GM21390 (cell line): ENCODE results near the gene TNFRSF4.

Source experiments
- ATAC-seq: cut with Tn5 transposase; IDR thresholded peaks from one replicate; pipeline ENCODE4 v1.9.1; 2021; ENCODE audit not compliant: unreplicated experiment

Gene TNFRSF4

GRCh38 chr1:1234180-1234808 lies 20.3 kb upstream of the TNFRSF4 start:
- no peak for ATAC-seq

- no peak for ATAC-seq
Observed at GRCh38 chr1:1233567-1233892, 19.6 kb upstream of the TNFRSF4 start.

DNA sequence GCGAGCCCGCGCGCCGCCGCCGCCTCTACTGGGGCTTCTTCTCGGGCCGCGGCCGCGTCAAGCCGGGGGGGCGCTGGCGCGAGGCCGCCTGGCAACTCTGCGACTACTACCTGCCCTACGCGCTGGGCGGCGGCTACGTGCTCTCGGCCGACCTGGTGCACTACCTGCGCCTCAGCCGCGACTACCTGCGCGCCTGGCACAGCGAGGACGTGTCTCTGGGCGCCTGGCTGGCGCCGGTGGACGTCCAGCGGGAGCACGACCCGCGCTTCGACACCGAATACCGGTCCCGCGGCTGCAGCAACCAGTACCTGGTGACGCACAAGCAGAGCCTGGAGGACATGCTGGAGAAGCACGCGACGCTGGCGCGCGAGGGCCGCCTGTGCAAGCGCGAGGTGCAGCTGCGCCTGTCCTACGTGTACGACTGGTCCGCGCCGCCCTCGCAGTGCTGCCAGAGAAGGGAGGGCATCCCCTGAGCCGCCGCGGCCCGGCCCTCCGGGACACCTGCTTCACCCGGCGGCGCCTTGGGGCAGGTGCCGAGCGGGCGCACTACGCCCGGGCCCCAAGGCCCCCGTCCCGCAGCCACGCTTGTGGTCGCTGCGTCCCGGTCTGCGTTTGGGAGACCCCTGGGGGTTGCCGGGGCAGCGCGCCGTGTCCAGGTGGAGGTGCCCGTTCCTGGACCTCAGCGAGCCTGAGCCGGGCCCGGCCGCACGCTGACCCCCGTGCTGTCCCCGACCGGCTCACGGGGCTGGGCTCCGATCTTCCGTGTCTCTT lies 19.0 kb upstream of the TNFRSF4 start:
- no peak for ATAC-seq

GRCh38 chr1:1232208-1232795 lies 18.3 kb upstream of the TNFRSF4 start, which contains the start of gene B3GALT6:
Gene B3GALT6, plus strand, starts transcription at chr1:1232237. Its CDS starts 42 bp downstream, at chr1:1232279.
- ATAC-seq: peak; percentile 1

DNA sequence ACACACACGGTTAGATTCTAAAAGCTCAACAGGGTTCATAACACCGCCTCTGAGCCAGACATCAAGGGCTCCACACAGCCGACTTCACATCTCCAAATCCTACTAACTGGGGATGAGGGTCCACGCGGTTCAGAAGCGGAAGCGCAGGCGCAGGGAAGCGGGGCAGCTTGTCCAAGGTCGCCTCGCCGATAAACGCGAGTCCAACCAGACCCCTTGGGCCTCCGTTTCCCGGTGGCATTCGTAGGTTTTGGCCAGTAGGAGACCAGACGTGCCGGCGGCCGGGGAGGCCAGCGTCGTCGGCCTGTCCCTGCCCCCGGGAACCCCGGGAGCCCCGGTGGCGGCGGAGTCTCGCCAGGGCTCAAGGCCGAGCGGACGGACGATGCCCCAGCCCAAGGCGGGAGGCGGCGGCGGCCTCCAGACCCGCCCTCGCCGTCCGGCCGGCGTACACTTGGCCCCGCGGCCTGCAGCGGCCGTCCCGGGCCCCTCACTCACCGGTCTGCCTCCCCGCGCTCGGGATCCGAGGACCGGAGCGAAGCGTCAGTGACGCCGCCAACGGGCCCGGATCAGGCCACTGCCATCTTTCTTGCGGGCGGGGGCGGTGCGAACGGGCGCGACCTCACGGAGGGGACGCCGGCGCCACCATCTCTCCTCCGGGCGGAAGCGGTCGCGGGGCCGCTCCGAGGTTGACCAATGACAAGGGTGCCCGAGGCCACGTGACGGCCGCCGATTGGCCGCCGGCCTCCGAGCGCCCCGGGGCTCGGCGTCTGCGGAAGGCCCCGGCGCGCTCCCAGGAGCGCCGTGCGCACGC lies 17.7 kb upstream of the TNFRSF4 start, which contains the start of gene SDF4:
Gene SDF4, minus strand, starts transcription at position 602 of the 808 bp plus-strand sequence. CDS start 3,229 bp downstream, outside the sequence.
- ATAC-seq: peak; percentile 89

- ATAC-seq: no peak
Observed at GRCh38 chr1:1230656-1231399, 16.9 kb upstream of the TNFRSF4 start.

DNA sequence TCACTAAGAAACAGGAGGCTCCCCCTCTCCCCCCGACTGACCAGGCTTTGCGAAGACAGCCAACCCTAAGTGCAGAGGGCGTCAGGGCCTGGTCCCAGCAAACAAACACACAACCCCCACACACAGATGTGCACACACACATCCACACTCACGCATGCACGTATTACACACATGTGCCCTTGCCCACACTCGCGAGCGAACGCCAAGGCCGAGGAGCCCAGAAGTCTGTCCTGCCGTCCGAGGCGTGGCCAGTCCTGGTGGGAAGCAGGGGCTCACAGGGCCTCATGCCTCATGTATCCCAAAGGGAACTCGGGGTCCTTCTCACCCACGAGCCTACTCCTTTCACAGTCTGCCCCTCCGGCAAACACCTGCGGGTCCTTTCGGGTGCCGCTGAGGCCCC lies 15.8 kb upstream of the TNFRSF4 start:
- ATAC-seq: no peak

- no peak for ATAC-seq
Observed at GRCh38 chr1:1228596-1229321, 14.8 kb upstream of the TNFRSF4 start.

- ATAC-seq: no peak
Observed at GRCh38 chr1:1228187-1228586, 14.2 kb upstream of the TNFRSF4 start.

GRCh38 chr1:1227386-1227785 lies 13.4 kb upstream of the TNFRSF4 start:
- ATAC-seq: no peak

- ATAC-seq: no peak
Observed at GRCh38 chr1:1226566-1227362, 12.8 kb upstream of the TNFRSF4 start.

- ATAC-seq: no peak
Observed at GRCh38 chr1:1225913-1226312, 12.0 kb upstream of the TNFRSF4 start.

GRCh38 chr1:1225238-1225845 lies 11.4 kb upstream of the TNFRSF4 start:
- no peak for ATAC-seq

DNA sequence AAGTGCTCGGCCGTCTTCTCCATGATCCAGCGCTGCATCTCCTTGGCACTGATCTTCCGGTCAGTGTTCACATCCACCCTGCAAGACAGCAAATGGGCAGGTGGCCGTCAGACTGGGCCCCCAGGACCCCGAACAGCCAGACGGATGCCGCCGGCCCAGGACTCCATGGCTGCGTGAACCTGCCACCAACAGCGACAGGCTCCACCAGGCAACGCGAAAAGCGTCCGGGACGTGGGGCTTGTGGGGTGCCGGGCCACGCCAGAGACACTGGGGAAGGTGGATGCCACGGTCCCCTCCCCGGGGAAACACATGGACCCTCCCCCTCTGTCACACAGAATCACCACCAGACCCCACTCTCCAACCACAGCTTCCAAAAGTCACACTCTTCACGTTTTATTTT lies 9.9 kb upstream of the TNFRSF4 start:
- no peak for ATAC-seq

- ATAC-seq: no peak
Observed at GRCh38 chr1:1223321-1223720, 9.4 kb upstream of the TNFRSF4 start.

- no peak for ATAC-seq
Observed at GRCh38 chr1:1222575-1223225, 8.7 kb upstream of the TNFRSF4 start.

DNA sequence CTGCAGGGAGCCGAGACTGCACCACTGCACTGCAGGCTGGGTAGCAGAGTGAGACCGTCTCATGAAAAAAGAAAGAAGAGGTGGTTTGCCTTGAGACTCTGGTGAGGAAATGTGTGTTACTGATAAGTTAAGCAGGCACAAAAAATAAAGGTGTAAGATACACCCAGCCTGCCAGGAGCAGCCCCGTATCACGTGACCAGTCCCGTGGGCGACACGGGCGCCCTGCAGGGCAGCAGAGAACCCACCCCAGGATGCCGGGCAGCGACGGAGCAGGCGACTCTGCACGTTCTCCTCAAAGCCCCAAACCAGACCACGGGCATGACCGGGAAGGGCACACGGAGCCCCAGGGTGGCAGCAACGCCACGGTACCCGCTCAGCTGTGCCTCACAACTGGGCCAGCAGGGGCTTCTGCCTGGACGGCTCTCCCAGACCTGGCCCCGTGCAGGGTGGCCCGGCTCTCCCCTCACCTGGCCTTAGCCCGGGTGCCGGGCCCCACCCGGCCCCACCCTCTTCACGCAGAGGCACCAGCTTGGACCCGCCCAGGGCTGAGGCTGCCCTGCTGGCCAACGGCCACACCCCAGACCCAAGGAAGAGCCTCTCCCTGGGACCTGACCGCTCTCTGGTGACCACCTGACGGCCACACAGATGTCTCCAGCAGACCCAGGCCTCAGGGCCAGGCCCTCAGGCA lies 8.1 kb upstream of the TNFRSF4 start:
- no peak for ATAC-seq

DNA sequence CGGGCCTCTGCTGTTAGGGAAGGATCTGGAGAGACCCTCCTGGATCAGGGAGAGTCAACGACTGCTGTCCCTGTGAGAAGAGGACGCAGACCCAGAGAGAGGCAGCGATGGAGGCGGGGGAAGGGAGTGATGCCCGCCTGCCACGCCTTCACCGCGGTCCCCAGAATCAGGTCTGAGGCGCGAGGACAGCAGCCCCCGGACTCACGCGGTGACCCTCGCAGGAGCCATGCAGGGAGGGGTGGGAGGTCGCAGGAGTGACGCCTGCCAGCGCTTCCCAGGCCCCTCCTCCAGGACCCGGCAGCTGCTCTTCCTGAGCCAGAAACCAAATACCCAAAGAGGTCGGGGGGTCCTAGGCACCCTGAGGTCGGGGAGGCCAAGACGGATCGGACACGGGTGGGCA lies 6.2 kb upstream of the TNFRSF4 start:
- no peak for ATAC-seq
